Mesenchymal stem cell (in vitro differentiated cells and primary cell): ENCODE data around the gene TMEM79.

Source experiments
- DNase-seq: peaks from one replicate; pipeline ENCODE4 v3.0.0-alpha.2; 2013
- H2AFZ ChIP-seq: one replicate; pipeline ENCODE4 v1.6.1; 2013; ENCODE audit warnings: low read depth, mild to moderate bottlenecking, control low read depth, inconsistent platforms, low read length, moderate library complexity
- H2AK5ac ChIP-seq: 2 replicates; pipeline ENCODE4 v1.6.1; 2013; ENCODE audit warnings: low read length, moderate library complexity, mild to moderate bottlenecking, inconsistent platforms; ENCODE audit not compliant: severe bottlenecking
- H2BK120ac ChIP-seq: one replicate; pipeline ENCODE4 v1.6.1; 2013; ENCODE audit warnings: low read depth, mild to moderate bottlenecking, inconsistent platforms, low read length, moderate library complexity
- H2BK12ac ChIP-seq, 2 experiments: one replicate each; pipeline ENCODE4 v1.6.1; 2013; ENCODE audit warnings: inconsistent platforms in 2 of 2, low read length in 2 of 2, mild to moderate bottlenecking in 2 of 2, moderate library complexity in 2 of 2, control low read depth in 1 of 2
- H2BK15ac ChIP-seq: one replicate; pipeline ENCODE4 v1.6.1; 2013; ENCODE audit warnings: mild to moderate bottlenecking, low read depth, inconsistent platforms; ENCODE audit not compliant: poor library complexity, severe bottlenecking
- H2BK5ac ChIP-seq: 2 replicates; pipeline ENCODE4 v1.6.1; 2013; ENCODE audit warnings: low read depth, mild to moderate bottlenecking, low read length, control low read depth, inconsistent platforms; ENCODE audit not compliant: poor library complexity, severe bottlenecking
- H3K14ac ChIP-seq, 2 experiments: one replicate each; pipeline ENCODE4 v1.6.1; 2013; ENCODE audit warnings: inconsistent platforms in 2 of 2, low read length in 2 of 2, control low read depth in 1 of 2, mild to moderate bottlenecking in 1 of 2, moderate library complexity in 1 of 2
- H3K18ac ChIP-seq, 2 experiments: one replicate each; pipeline ENCODE4 v1.6.1; 2013; ENCODE audit warnings: inconsistent platforms in 2 of 2, low read length in 2 of 2, control low read depth in 1 of 2, low read depth in 1 of 2, mild to moderate bottlenecking in 1 of 2
- H3K23ac ChIP-seq, 2 experiments: one replicate each; pipeline ENCODE4 v1.6.1; 2013; ENCODE audit warnings: inconsistent platforms in 2 of 2, low read length in 2 of 2, mild to moderate bottlenecking in 2 of 2, moderate library complexity in 2 of 2, control low read depth in 1 of 2
- H3K27ac ChIP-seq: 2 replicates; pipeline ENCODE4 v1.5.1; 2013; ENCODE audit warnings: mild to moderate bottlenecking, moderate library complexity, low read length, control low read depth, inconsistent platforms; ENCODE audit not compliant: poor library complexity, severe bottlenecking
- H3K27me3 ChIP-seq, 2 experiments: 2 replicates each; pipeline versions ENCODE4 v1.6.1 to v1.7.0; 2013; ENCODE audit warnings: low read length in 2 of 2, mild to moderate bottlenecking in 2 of 2, moderate library complexity in 2 of 2, control low read depth in 1 of 2, inconsistent platforms in 1 of 2; ENCODE audit not compliant: control insufficient read depth in 1 of 2, insufficient read depth in 1 of 2
- H3K36me3 ChIP-seq, 2 experiments: 2 replicates each; pipeline versions ENCODE4 v1.6.1 to v1.7.0; 2013; ENCODE audit warnings: low read length in 2 of 2, control low read depth in 1 of 2, inconsistent platforms in 1 of 2, low read depth in 1 of 2, mild to moderate bottlenecking in 1 of 2; ENCODE audit not compliant: insufficient read depth in 2 of 2, control insufficient read depth in 1 of 2
- H3K4ac ChIP-seq, 2 experiments: one replicate each; pipeline ENCODE4 v1.6.1; 2013; ENCODE audit warnings: inconsistent platforms in 2 of 2, low read length in 2 of 2, mild to moderate bottlenecking in 2 of 2, moderate library complexity in 2 of 2, control low read depth in 1 of 2, low read depth in 1 of 2
- H3K4me1 ChIP-seq: 2 replicates; pipeline ENCODE4 v1.6.1; 2013; ENCODE audit warnings: low read depth, low read length, control low read depth; ENCODE audit not compliant: control insufficient read depth, insufficient read depth
- H3K4me2 ChIP-seq: 2 replicates; pipeline ENCODE4 v1.6.1; 2013; ENCODE audit warnings: low read length, mild to moderate bottlenecking, inconsistent platforms; ENCODE audit not compliant: poor library complexity, severe bottlenecking
- H3K4me3 ChIP-seq, 2 experiments: 2 replicates each; pipeline versions ENCODE4 v1.5.1 to v1.7.0; 2013; ENCODE audit warnings: low read length in 2 of 2, mild to moderate bottlenecking in 2 of 2, control low read depth in 1 of 2, low read depth in 1 of 2; ENCODE audit not compliant: insufficient read depth in 1 of 2
- H3K79me1 ChIP-seq: replicated peaks from 2 replicates; pipeline ENCODE4 v1.6.1; 2013; ENCODE audit warnings: mild to moderate bottlenecking, control low read depth, low read length, inconsistent platforms; ENCODE audit not compliant: poor library complexity, severe bottlenecking
- H3K9ac ChIP-seq: 2 replicates; pipeline ENCODE4 v1.7.0; 2013; ENCODE audit warnings: mild to moderate bottlenecking, low read length, moderate library complexity
- H3K9me3 ChIP-seq: 2 replicates; pipeline ENCODE4 v1.7.0; 2013; ENCODE audit warnings: mild to moderate bottlenecking, low read length; ENCODE audit not compliant: control insufficient read depth
- H4K8ac ChIP-seq: one replicate; pipeline ENCODE4 v1.6.1; 2013; ENCODE audit warnings: inconsistent platforms, mild to moderate bottlenecking, low read length, moderate library complexity
- H4K91ac ChIP-seq: one replicate; pipeline ENCODE4 v1.6.1; 2013; ENCODE audit warnings: mild to moderate bottlenecking, low read length, inconsistent platforms
- WGBS: methylation state at CpG from one replicate; pipeline ENCODE4 v1.1.7; 2013; ENCODE audit warnings: mixed read lengths; 5-methylcytosine and 5-hydroxymethylcytosine counted together

The TMEM79 gene

DNA sequence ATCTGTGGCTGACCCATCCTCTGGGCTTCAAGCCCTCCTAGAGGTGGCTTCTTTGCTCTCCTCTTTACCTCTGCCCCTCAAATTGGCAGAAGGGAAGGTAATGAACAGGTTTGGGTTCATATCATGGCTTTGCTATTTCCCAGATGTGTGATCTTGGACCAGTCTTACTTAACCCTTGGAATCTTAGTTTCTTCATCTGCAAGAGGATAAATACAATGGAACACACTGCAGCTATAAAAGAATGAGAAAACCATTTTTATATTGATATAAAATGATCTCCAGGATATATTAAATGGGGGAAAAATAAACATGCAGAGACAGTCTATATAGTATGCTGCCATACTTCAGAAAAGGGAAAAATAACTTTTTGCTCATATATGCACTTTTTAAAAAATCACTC, 5.7 kb downstream of the TMEM79 start:
- no peak overlapping the region for H2BK5ac ChIP-seq
- no peak overlapping the region for H2AK5ac ChIP-seq
- no peak overlapping the region for H3K4ac ChIP-seq
- peaks cover 23% of the 10 kb centered on the region for H3K79me1 ChIP-seq
- H3K36me3 ChIP-seq: peaks cover 35 to 50% of the 10 kb centered on the region in 2 experiments
- no peak overlapping the region for H3K18ac ChIP-seq
- H3K14ac ChIP-seq: no peak overlapping the region
- H3K27ac ChIP-seq: no peak overlapping the region
- no peaks in the 10 kb centered on the region for H3K9me3 ChIP-seq
- H3K4me1 ChIP-seq: peaks cover 14% of the 10 kb centered on the region
- no peak overlapping the region for H4K91ac ChIP-seq
- H3K4me3 ChIP-seq: no peak overlapping the region
- H4K8ac ChIP-seq: no peak overlapping the region
- H2BK12ac ChIP-seq: no peak overlapping the region
- no peak overlapping the region for H2BK15ac ChIP-seq
- H3K4me2 ChIP-seq: no peak overlapping the region
- no peak overlapping the region for H3K23ac ChIP-seq
- H3K27me3 ChIP-seq: no peaks in the 10 kb centered on the region
- no peak overlapping the region for H2AFZ ChIP-seq
- no peak for DNase-seq
- H2BK120ac ChIP-seq: no peak overlapping the region
- H3K9ac ChIP-seq: no peak overlapping the region

DNA sequence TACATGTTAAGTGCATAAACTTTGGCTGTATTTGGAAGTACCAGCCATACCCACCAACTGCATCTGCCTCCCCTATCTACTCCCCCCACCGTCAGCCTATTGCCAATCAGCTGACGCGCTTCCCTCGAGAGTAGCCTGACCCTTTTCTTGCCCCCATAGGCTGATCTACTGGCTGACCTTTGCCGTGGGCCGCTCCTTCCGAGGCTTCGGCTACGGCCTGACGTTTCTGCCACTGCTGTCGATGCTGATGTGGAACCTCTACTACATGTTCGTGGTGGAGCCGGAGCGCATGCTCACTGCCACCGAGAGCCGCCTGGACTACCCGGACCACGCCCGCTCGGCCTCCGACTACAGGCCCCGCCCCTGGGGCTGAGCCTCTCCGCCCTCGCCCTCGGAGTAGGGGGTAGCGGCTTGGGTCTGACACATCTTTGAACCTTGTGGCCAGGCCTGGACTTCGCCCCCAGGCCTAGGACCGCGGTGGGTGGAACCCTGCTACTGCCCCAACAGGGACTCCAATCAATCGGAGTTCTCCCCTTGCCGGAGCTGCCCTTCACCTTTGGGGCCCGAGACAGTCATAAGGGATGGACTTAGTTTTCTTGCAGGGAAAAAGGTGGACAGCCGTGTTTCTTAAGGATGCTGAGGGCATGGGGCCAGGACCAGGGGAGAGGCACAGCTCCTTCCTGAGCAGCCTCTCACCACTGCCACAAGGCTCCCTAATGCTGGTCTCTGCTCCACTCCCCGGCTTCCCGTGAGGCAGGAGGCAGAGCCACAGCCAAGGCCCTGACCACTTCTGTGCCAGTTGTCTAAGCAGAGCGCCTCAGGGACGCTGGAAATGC, 7.3 kb downstream of the TMEM79 start:
- Histone ChIP-seq H3K27me3 (no peaks in the 10 kb centered on the region), H3K9ac (peak overlapping the region; percentile 93), H2AFZ (peak overlapping the region; percentile 79), H3K79me1 (peaks cover 21% of the 10 kb centered on the region), H4K8ac (peak overlapping the region; percentile 77), H3K36me3 (peaks cover 19 to 44% of the 10 kb centered on the region in 2 experiments), H2BK5ac (no peak overlapping the region), H3K4ac (peak overlapping the region; percentile 57 to 77), H2BK120ac (no peak overlapping the region), H2BK15ac (no peak overlapping the region), H3K18ac (peak overlapping the region; percentile 16 to 92), H3K4me2 (peak overlapping the region; percentile 61), H3K4me1 (peaks cover 18% of the 10 kb centered on the region), H2AK5ac (peak overlapping the region; percentile 28), H3K27ac (peak overlapping the region; percentile 16), H3K14ac (peak overlapping the region in 1 of 2 experiments; percentile 85), H3K4me3 (peak overlapping the region; percentile 43 to 90), H4K91ac (peak overlapping the region; percentile 40), H3K9me3 (no peaks in the 10 kb centered on the region), H2BK12ac (peak overlapping the region in 1 of 2 experiments; percentile 44), H3K23ac (no peak overlapping the region)
- WGBS: 21% methylated on average over 37 of the region's 37 CpGs
- peak; percentile 88 for DNase-seq

DNA sequence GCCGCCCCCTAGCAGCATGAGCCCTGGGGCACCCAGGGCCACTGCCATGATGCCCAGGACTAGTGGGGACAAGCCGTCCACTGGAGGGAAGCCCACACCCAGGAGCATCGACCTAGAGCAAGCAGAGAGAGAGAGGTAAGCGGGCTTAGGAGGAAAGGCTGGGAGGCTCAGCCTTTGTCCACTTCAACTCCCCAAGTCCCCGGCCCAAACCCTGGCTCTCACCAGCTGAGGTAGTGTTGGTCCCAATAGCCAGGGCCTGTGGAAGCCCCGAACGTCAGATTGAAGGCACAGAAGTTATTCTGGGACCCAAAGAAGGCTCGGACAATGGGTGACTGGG, 8.9 kb downstream of the TMEM79 start:
- Histone ChIP-seq H2BK5ac (no peak overlapping the region), H3K18ac (no peak overlapping the region), H3K9ac (no peak overlapping the region), H2AK5ac (no peak overlapping the region), H3K14ac (no peak overlapping the region), H3K27ac (no peak overlapping the region), H3K4me2 (no peak overlapping the region), H4K91ac (no peak overlapping the region), H3K27me3 (no peaks in the 10 kb centered on the region), H3K36me3 (peaks cover 18 to 41% of the 10 kb centered on the region in 2 experiments), H3K4me1 (peaks cover 18% of the 10 kb centered on the region), H4K8ac (no peak overlapping the region), H2AFZ (no peak overlapping the region), H2BK15ac (no peak overlapping the region), H3K79me1 (peaks cover 21% of the 10 kb centered on the region), H3K9me3 (no peaks in the 10 kb centered on the region), H3K4me3 (no peak overlapping the region), H2BK120ac (no peak overlapping the region), H2BK12ac (no peak overlapping the region), H3K23ac (no peak overlapping the region), H3K4ac (no peak overlapping the region)
- 95% methylated on average over 8 of the region's 8 CpGs for WGBS
- DNase-seq: no peak

DNA sequence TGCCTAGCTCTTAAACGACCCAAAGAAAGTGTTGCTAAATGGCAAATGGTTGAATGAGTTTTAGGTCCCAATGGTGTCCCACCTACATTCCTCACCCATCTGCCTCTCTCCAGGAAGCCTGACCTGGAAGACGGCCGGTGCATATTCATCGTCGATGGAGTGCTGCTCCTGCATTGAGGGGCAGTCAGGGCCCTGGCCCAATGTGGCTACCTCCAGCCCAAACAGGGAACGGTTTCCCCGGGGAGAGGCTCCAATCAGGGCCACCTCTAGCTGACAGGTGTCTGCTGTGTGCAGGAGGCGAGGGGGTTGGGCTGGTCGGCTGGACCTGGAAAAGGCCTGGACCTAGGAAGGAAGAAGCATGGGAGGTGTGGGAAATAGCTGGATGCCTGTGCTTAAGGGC, 9.8 kb downstream of the TMEM79 start:
- no peak for DNase-seq
- Histone ChIP-seq H3K4me2 (no peak overlapping the region), H2BK12ac (no peak overlapping the region), H2AK5ac (no peak overlapping the region), H3K18ac (no peak overlapping the region), H3K4ac (no peak overlapping the region), H3K36me3 (peaks cover 18 to 34% of the 10 kb centered on the region in 2 experiments), H3K14ac (no peak overlapping the region), H2BK5ac (no peak overlapping the region), H2BK15ac (no peak overlapping the region), H3K4me1 (peaks cover 18% of the 10 kb centered on the region), H4K91ac (no peak overlapping the region), H3K9ac (peak overlapping the region; percentile 97), H3K4me3 (no peak overlapping the region), H2BK120ac (no peak overlapping the region), H4K8ac (no peak overlapping the region), H3K79me1 (peaks cover 21% of the 10 kb centered on the region), H3K9me3 (no peaks in the 10 kb centered on the region), H3K27ac (no peak overlapping the region), H3K23ac (no peak overlapping the region), H3K27me3 (no peaks in the 10 kb centered on the region), H2AFZ (no peak overlapping the region)
- 98% methylated on average over 8 of the region's 9 CpGs for WGBS
